HepG2 (cell line): ENCODE data around the gene CSNK2A1. TPM values are rescaled to one million over a fixed set of nuclear protein-coding genes. Genes with fewer than 3 reads are reported as not detected.
"Not testable (repeated sequence)": the region's sequence is repeated elsewhere in the genome, so short reads cannot be mapped to it uniquely, and the experiment has no call there.

Source experiments
- ATAC-seq: fragments of 200-7000 bp; cut with Tn5 transposase; 3 replicates; pipeline ENCODE4 v1.9.1; 2020; ENCODE audit warnings: mild to moderate bottlenecking, moderate library complexity
- BruUV-seq: library from RNA; stranded (reverse); fragments of 400-500 nt; replicated peaks from 2 replicates; lab custom pipeline; 2021; lab: Mats Ljungman, UMichigan
- CTCF ChIA-PET: fragments of 300-600 bp; formaldehyde crosslinking; extraction: SDS; loops from one replicate; lab custom pipeline; 2021; ENCODE audit warnings: low total read pairs, inconsistent platforms, low intra/inter-chr PET ratio; lab: Yijun Ruan, JAX
- POLR2A ChIA-PET: fragments of 350-600 bp; sonication (Branson Sonifier 250); formaldehyde crosslinking; loops from one replicate; lab custom pipeline; 2020; ENCODE audit warnings: antibody characterized with exemption, inconsistent platforms; lab: Yijun Ruan, JAX
- DNase-seq: peaks from one replicate; pipeline ENCODE4 v3.0.0-alpha.2; 2015; ENCODE audit warnings: low spot score
- FAIRE-seq: peaks from 3 replicates; lab custom pipeline; 2011; peaks lifted over from hg19 to GRCh38; lab: Jason Lieb, UNC
- H2AFZ ChIP-seq: one replicate; pipeline ENCODE4 v1.6.1; 2011; ENCODE audit warnings: low read length, inconsistent platforms
- H3K27ac ChIP-seq: fragments of 300-600 bp; 3 replicates; pipeline ENCODE4 v1.8.0; 2011; ENCODE audit warnings: mixed run types, mild to moderate bottlenecking, mixed read lengths, low read length, inconsistent platforms; ENCODE audit not compliant: insufficient read depth; ENCODE audit errors: extremely low read length
- H3K27me3 ChIP-seq, 2 experiments: fragments of 200-600 bp in 1 of 2; 2 replicates in 1 of 2; 3 replicates in 1 of 2; pipeline versions ENCODE4 v1.6.0 to v1.8.0; 2011; ENCODE audit warnings: low read length in 2 of 2, mild to moderate bottlenecking in 2 of 2, moderate library complexity in 2 of 2, inconsistent platforms in 1 of 2; ENCODE audit not compliant: insufficient read depth in 2 of 2, control insufficient read depth in 1 of 2
- H3K36me3 ChIP-seq, 2 experiments: fragments of 200-600 bp in 1 of 2; replicated peaks in 1 of 2; 2 replicates in 1 of 2; 3 replicates in 1 of 2; pipeline versions ENCODE4 v1.5.1 to v1.8.0; 2011; ENCODE audit warnings: low read length in 2 of 2, inconsistent platforms in 1 of 2; ENCODE audit not compliant: insufficient read depth in 2 of 2, control insufficient read depth in 1 of 2
- H3K4me1 ChIP-seq: 2 replicates; pipeline ENCODE4 v1.5.1; 2012; ENCODE audit warnings: low read length, inconsistent platforms; ENCODE audit not compliant: insufficient read depth
- H3K4me2 ChIP-seq: 2 replicates; pipeline ENCODE4 v1.6.0; 2011; ENCODE audit warnings: low read depth, low read length, inconsistent platforms
- H3K4me3 ChIP-seq, 3 experiments: fragments of 200-600 bp in 1 of 3; sonication (generic), shearing (Covaris generic) in 1 of 3; replicated peaks in 1 of 3; 2 replicates each; pipeline ENCODE4 v1.5.1; 2011 to 2016; ENCODE audit warnings: low read length in 3 of 3, inconsistent platforms in 2 of 3, low read depth in 2 of 3, mild to moderate bottlenecking in 2 of 3, control low read depth in 1 of 3, mixed read lengths in 1 of 3; ENCODE audit not compliant: insufficient read depth in 1 of 3
- H3K79me2 ChIP-seq: one replicate; pipeline ENCODE4 v1.6.1; 2011; ENCODE audit warnings: low read length, inconsistent platforms; ENCODE audit not compliant: insufficient read depth
- H3K9ac ChIP-seq: 2 replicates; pipeline ENCODE4 v1.6.0; 2011; ENCODE audit warnings: mild to moderate bottlenecking, low read depth, low read length, inconsistent platforms; ENCODE audit not compliant: insufficient read depth
- H3K9me3 ChIP-seq: 2 replicates; pipeline ENCODE4 v1.5.1; 2012; ENCODE audit warnings: mild to moderate bottlenecking, low read length
- H4K20me1 ChIP-seq: 2 replicates; pipeline ENCODE4 v1.6.0; 2011; ENCODE audit warnings: inconsistent platforms, mild to moderate bottlenecking, low read length, moderate library complexity; ENCODE audit not compliant: insufficient read depth
- FOSL2 ChIP-seq: sonication (generic); formaldehyde crosslinking; IDR thresholded peaks from 2 replicates; pipeline ENCODE4 v1.4.0; 2020; ENCODE audit warnings: missing genetic modification reagents
- FOXA1 ChIP-seq, 2 experiments: fragments of 450-650 bp in 1 of 2; sonication (generic) in 1 of 2; formaldehyde crosslinking in 1 of 2; IDR thresholded peaks; 2 replicates each; pipeline versions ENCODE4 v1.4.0 to v1.6.1; 2016 to 2020; ENCODE audit warnings: missing genetic modification reagents in 1 of 2
- HNF1B ChIP-seq: sonication (generic); formaldehyde crosslinking; IDR thresholded peaks from 2 replicates; pipeline ENCODE4 v1.5.1; 2020; ENCODE audit warnings: mild to moderate bottlenecking, moderate library complexity, missing genetic modification reagents
- PAXIP1 ChIP-seq: sonication (generic); formaldehyde crosslinking; conservative IDR thresholded peaks from 2 replicates; pipeline ENCODE4 v1.4.0; 2020; ENCODE audit warnings: mild to moderate bottlenecking, missing genetic modification reagents, moderate library complexity
- POGZ ChIP-seq: sonication (generic); formaldehyde crosslinking; IDR thresholded peaks from 2 replicates; pipeline ENCODE4 v1.4.0; 2020; ENCODE audit warnings: mild to moderate bottlenecking, missing genetic modification reagents
- RARA ChIP-seq: IDR thresholded peaks from 2 replicates; pipeline ENCODE4 v1.6.1; 2016; ENCODE audit warnings: missing genetic modification reagents, missing compliant biosample characterization
- RBM22 ChIP-seq: fragments of 200-400 bp; formaldehyde crosslinking; optimal IDR thresholded peaks from 2 replicates; pipeline ENCODE3; 2017; ENCODE audit warnings: mild to moderate bottlenecking, low read length, moderate library complexity
- SOX13 ChIP-seq, 3 experiments: fragments of 450-650 bp in 1 of 3; sonication (generic) in 1 of 3; formaldehyde crosslinking in 1 of 3; IDR thresholded peaks in 2 of 3; conservative IDR thresholded peaks in 1 of 3; 2 replicates each; pipeline versions ENCODE4 v1.5.0 to v1.6.1; 2016 to 2020; ENCODE audit warnings: antibody characterized with exemption in 1 of 3, mild to moderate bottlenecking in 1 of 3, missing compliant biosample characterization in 1 of 3, missing genetic modification reagents in 1 of 3, moderate library complexity in 1 of 3
- SOX6 ChIP-seq, 2 experiments: fragments of 450-650 bp in 1 of 2; sonication (generic) in 1 of 2; formaldehyde crosslinking in 1 of 2; IDR thresholded peaks; 2 replicates each; pipeline versions ENCODE4 v1.4.0 to v1.6.1; 2017 to 2020; ENCODE audit warnings: antibody characterized with exemption in 1 of 2, mild to moderate bottlenecking in 1 of 2, missing genetic modification reagents in 1 of 2
- TFE3 ChIP-seq: IDR thresholded peaks from 2 replicates; pipeline ENCODE4 v1.6.1; 2016
- ZBTB33 ChIP-seq: sonication (generic); formaldehyde crosslinking; IDR thresholded peaks from 2 replicates; pipeline ENCODE4 v1.4.0; 2020; ENCODE audit warnings: missing genetic modification reagents
- ZNF460 ChIP-seq: sonication (generic); formaldehyde crosslinking; IDR thresholded peaks from 2 replicates; pipeline ENCODE4 v1.5.1; 2020; ENCODE audit warnings: missing genetic modification reagents, mild to moderate bottlenecking, borderline replicate concordance
- WGBS: methylation state at CpG from one replicate; pipeline ENCODE4 v1.1.6; 2017; ENCODE audit warnings: low lambda C conversion rate; 5-methylcytosine and 5-hydroxymethylcytosine counted together
- in situ Hi-C: cut with HindIII; loops from 2 replicates; pipeline ENCODE4 v1.10.0; 2017; ENCODE audit warnings: low pct_unique_long_range_greater_than_20kb; ENCODE audit not compliant: extremely low pct_ligation_motif_present
- intact Hi-C: fragments of 100-400 bp; cut with micrococcal nuclease; formaldehyde crosslinking; loops from one replicate; pipeline ENCODE4 v1.10.0; 2022; ENCODE audit not compliant: unreplicated experiment
- polyA plus RNA-seq, 8 experiments: library from polyadenylated mRNA; depleted of rRNA in 3 of 8; stranded (reverse) in 7 of 8; unstranded in 1 of 8; fragments of >200 nt; fragmentation: Illumina TruSeq in 4 of 8; extraction: Trizol in 4 of 8; gene quantifications; 2 replicates each; pipeline versions ENCODE4 v1.2.1 to v1.2.3, GENCODE V29; 2011 to 2016; ENCODE audit warnings: low read depth in 4 of 8, missing spikeins in 1 of 8, mixed read lengths in 1 of 8; ENCODE audit not compliant: insufficient read depth in 1 of 8
- total RNA-seq, 5 experiments: library from RNA; depleted of rRNA; stranded (reverse); fragments of >200 nt; fragmentation: Illumina TruSeq; extraction: Trizol; gene quantifications; 2 replicates each; pipeline ENCODE4 v1.2.3, GENCODE V29; 2016; ENCODE audit warnings: low read depth in 1 of 5

CSNK2A1 gene
- total and polyA plus RNA-seq, 2 of the 13 experiments (the other 11 are each of a cell fraction or from before 2014, with no cell fraction given), result 153 to 231 TPM

- H3K36me3 ChIP-seq, result peaks cover 20 to 39% of the 10 kb centered on the region in 2 experiments
- intact Hi-C loops; BruUV-seq; H3K9me3 ChIP-seq; CTCF ChIA-PET; H3K27me3 ChIP-seq; H2AFZ ChIP-seq; in situ Hi-C loops; TF ChIP-seq SOX6, SOX13, FOXA1 (IDR thresholded peaks at IDR 0.05): not testable (repeated sequence)
- ATAC-seq (peak; percentile 30), FAIRE-seq (peak; percentile 18), DNase-seq (peak; percentile 35)
- peaks cover 43% of the 10 kb centered on the region for H4K20me1 ChIP-seq
- peak overlapping the region; percentile 65 for H3K27ac ChIP-seq
- peak overlapping the region in 1 of 3 experiments; percentile 4; a peak in 1 of 6 replicates for H3K4me3 ChIP-seq
- peaks cover 92% of the 10 kb centered on the region for H3K4me1 ChIP-seq
- peak overlapping the region; percentile 19; the same call in 1 of the 2 replicates for H3K9ac ChIP-seq
- peak overlapping the region; percentile 48 for H3K4me2 ChIP-seq
- POLR2A ChIA-PET, result interaction anchor here (0.5 to 2.6 kb wide), 5 partner anchors 8 to 146 kb away, joined by 3 to 9 read pairs (median 7); partner anchors contain the start of genes CSNK2A1 and TBC1D20
- 16% methylated on average over 6 of the region's 6 CpGs for WGBS
- H3K79me2 ChIP-seq, result peaks cover 73% of the 10 kb centered on the region
- TF ChIP-seq ZBTB33 (CRISPR knock-in tag) (peak; percentile 92), RARA (CRISPR knock-in tag) (peak; percentile 43), POGZ (peak; percentile 61), FOSL2 (CRISPR knock-in tag) (peak; percentile 73), ZNF460 (CRISPR knock-in tag) (0 out of 2 replicates have a peak, but pooled peaks have one; percentile 17), PAXIP1 (peak; percentile 77), SOX6 (CRISPR knock-in tag; IDR thresholded peaks at IDR 0.05) (peak; percentile 79), SOX13 (CRISPR knock-in tag; conservative IDR thresholded peaks at IDR 0.05 in 1 of 2, IDR thresholded peaks at IDR 0.05 in 1 of 2) (peak in 1 of 2 experiments; percentile 57; a peak in 2 of 4 replicates), RBM22 (peak; percentile 15), FOXA1 (CRISPR knock-in tag; IDR thresholded peaks at IDR 0.05) (0 out of 2 replicates have a peak, but pooled peaks have one; percentile 23), HNF1B (CRISPR knock-in tag) (0 out of 2 replicates have a peak, but pooled peaks have one; percentile 41), TFE3 (CRISPR knock-in tag) (peak; percentile 54; the same call in 1 of the 2 replicates)
Measured at GRCh38 chr20:508364-508787, 35.2 kb downstream of the CSNK2A1 start.
